Measurements from ENCODE around the gene ADSL.
A peak's percentile ranks its signal among the peaks of the same experiment; 100 is the strongest.
"Not testable (repeated sequence)": the region's sequence is repeated elsewhere in the genome, so short reads cannot be mapped to it uniquely, and the experiment has no call there.

The ADSL gene

DNA sequence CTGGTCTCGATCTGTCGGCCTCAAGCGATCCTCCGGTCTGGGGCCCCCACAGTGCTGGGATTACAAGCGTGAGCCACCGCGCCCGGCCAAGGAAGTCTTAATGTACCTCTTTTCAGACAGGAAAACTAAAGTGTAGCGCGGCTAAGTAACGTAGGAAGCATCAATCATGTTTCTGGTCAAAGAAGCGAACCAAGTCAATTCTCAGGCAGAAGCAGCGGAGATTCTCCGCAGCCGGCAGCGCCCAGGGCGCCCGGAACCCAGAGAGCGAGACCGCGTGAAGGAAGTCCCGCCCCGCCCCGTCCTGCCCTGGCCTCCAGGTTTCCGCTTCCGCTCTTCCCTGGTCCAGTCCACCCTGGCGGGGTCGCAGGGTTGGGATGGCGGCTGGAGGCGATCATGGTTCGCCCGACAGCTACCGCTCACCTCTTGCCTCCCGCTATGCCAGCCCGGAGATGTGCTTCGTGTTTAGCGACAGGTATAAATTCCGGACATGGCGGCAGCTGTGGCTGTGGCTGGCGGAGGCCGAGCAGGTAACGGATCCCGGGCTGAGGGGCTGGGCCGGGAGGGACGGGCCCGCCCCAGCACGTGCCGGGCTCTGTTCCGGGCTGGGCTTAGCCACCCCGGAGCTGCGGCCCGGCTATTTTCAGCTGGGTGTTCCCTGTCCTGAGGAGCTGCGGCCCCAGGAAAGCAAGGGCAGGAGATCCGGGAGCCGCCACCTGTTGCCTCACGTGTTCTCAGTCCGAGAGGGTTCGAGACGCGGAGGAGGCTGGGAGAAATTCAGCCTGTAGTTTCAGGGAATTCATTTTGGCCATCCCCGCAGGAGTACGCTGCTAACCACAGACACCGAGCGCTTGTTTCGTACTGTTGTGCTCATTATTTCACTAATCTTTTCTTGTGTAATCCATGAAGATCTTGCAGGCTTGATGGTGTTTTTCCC is at the start of gene ADSL:
TSS of gene ADSL (plus strand) at position 316 of the 934 bp plus-strand sequence. CDS start at position 375, 59 bp downstream.
- Histone ChIP-seq H3K9ac (ENCODE audit: low read depth, low read length) (peak within 1 kb of the TSS; percentile 92), H3K9me3 (ENCODE audit: control insufficient read depth, insufficient read depth, low read length) (no peaks in the 10 kb centered on the region), H3K4me1 (ENCODE audit: insufficient read depth, low read length) (peaks cover 4% of the 10 kb centered on the region; the same call in 1 of the 2 replicates), H3K36me3 (ENCODE audit: insufficient read depth, low read length) (peaks cover 10% of the 10 kb centered on the region)

DNA sequence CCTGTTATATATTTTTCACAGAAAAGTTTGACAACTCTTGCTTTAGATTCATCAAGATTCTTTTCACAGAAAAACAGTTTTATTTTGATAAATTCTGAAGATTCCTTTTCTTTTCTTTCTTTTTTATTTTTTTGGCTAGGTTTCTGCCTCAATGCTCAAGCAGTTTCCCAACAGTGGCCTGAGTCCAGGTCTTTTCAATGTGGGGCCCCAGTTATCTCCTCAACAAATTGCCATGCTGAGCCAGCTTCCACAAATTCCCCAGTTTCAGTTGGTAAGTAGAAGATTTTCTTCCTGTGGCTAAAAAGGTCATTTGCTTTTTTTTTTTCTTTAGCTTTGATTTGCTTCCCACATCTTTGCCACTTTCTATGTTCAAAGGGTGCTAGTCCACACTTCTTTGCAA is 46.0 kb upstream of the ADSL start:
- Histone ChIP-seq H3K9ac (ENCODE audit: low read depth, low read length) (no peak overlapping the region), H3K36me3 (ENCODE audit: insufficient read depth, low read length) (peaks cover 16% of the 10 kb centered on the region; the same call in 1 of the 2 replicates), H3K4me1 (ENCODE audit: insufficient read depth, low read length) (no peaks in the 10 kb centered on the region), H3K9me3 (ENCODE audit: control insufficient read depth, insufficient read depth, low read length) (no peaks in the 10 kb centered on the region)

DNA sequence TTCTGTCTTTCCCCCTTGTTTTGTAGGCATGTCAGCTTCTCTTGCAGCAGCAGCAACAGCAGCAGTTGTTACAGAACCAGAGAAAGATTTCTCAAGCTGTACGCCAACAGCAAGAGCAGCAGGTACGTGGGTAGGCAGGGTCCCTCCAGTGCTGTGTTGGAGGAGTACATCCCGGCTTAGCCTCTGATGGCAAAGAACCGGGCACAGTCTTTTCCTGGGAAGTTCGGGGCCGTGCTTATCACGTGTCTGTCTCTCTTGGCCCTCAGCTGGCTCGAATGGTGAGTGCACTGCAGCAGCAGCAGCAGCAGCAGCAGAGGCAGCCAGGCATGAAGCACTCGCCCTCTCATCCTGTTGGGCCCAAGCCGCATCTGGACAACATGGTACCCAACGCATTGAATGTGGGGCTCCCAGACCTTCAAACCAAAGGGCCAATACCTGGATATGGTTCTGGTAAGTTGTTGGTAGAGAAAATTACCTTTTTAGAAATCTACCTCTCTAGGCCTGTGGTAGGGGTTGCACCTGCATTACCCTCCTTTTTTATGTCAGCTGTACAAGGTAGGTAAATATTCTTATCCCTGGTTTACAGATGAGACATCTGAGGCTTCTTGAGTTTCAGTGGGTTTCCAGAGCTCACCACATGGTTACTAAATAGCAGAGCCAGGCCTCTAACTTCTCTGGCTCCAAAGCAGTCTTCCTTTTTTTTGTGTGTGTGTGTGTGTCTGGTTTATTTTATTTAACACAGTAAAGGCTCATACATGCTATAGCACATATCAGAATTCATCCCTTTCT is 45.2 kb upstream of the ADSL start:
- no peak overlapping the region for H3K9ac ChIP-seq (ENCODE audit: low read depth, low read length)
- no peaks in the 10 kb centered on the region for H3K4me1 ChIP-seq (ENCODE audit: insufficient read depth, low read length)
- H3K9me3 ChIP-seq (ENCODE audit: control insufficient read depth, insufficient read depth, low read length), result no peaks in the 10 kb centered on the region
- H3K36me3 ChIP-seq (ENCODE audit: insufficient read depth, low read length), result peaks cover 16% of the 10 kb centered on the region; the same call in 1 of the 2 replicates

DNA sequence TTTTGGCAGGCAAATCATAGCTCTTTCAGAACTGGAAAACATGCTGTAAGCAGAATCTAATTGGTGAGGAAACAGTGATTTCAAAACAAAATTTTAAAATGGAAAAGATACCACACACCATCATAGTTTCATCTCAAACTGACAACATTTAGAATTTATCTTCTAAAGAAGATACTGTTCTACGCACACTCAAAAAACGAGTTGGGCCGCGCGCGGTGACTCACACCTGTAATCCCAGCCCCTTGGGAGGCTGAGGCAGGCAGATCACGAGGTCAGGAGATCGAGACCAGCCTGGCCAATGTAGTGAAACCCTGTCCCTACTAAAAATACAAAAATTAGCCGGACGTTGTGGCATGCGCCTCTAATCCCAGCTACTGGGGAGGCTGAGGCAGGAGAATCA is 44.2 kb upstream of the ADSL start:
- no peaks in the 10 kb centered on the region for H3K4me1 ChIP-seq (ENCODE audit: insufficient read depth, low read length)
- H3K9ac ChIP-seq (ENCODE audit: low read depth, low read length), result no peak overlapping the region
- H3K9me3 ChIP-seq (ENCODE audit: control insufficient read depth, insufficient read depth, low read length), result no peaks in the 10 kb centered on the region
- peaks cover 16% of the 10 kb centered on the region; the same call in 1 of the 2 replicates for H3K36me3 ChIP-seq (ENCODE audit: insufficient read depth, low read length)

DNA sequence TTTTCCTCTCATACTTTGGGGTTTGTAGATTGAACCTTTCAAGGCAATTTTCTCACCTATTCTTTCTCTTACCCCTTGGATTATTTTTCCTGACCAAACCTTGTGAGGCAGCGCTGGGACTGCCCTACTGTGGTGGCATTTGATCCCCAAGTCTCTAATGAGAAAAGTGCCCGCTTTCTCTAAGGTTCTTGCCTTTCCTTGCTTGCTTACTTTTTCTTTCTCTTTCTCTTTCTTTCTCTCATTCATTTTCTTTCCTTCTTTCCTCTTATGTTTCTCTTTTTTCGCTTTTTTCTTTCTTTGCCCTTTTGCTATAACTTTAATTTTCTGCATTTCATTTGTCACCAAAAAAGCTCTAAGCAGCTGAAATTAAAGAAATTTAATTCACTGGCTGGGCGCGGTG is 40.7 kb upstream of the ADSL start:
- peaks cover 16% of the 10 kb centered on the region for H3K36me3 ChIP-seq (ENCODE audit: insufficient read depth, low read length)
- H3K9me3 ChIP-seq (ENCODE audit: control insufficient read depth, insufficient read depth, low read length), result no peaks in the 10 kb centered on the region
- no peak overlapping the region for H3K9ac ChIP-seq (ENCODE audit: low read depth, low read length)
- no peaks in the 10 kb centered on the region for H3K4me1 ChIP-seq (ENCODE audit: insufficient read depth, low read length)

DNA sequence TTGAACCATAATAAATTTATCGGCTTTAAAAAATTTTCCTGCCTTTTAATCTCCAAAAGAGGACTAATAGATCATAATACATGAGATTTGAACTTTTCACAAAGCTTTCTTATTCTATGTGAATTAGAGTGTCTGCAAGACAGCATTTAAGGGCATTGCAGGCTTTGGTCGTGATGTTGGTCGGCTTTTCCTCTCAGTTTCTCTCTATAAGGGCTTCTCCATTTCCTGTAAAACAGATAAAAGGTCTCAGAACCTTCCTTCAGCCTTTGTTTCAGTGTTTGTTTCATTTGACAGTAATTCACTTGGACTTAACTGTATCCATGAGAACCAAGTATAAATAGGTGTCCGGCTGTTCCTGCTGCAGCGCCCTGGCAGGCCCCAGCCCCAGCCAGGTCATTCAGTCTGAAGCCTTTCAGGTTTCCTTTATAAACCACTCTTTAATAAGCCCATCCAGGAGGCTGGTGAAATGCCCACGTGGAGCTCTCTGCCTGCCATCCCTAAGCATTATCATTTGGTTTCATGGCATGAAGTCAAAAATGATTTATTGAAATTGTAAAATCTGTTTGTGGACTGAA is 37.2 kb upstream of the ADSL start:
- no peaks in the 10 kb centered on the region for H3K4me1 ChIP-seq (ENCODE audit: insufficient read depth, low read length)
- H3K36me3 ChIP-seq (ENCODE audit: insufficient read depth, low read length), result peaks cover 28% of the 10 kb centered on the region
- H3K9me3 ChIP-seq (ENCODE audit: control insufficient read depth, insufficient read depth, low read length), result no peaks in the 10 kb centered on the region
- no peak overlapping the region for H3K9ac ChIP-seq (ENCODE audit: low read depth, low read length)

GRCh38 chr22:40309631-40310030 is 36.7 kb upstream of the ADSL start:
- Histone ChIP-seq H3K9me3 (ENCODE audit: control insufficient read depth, insufficient read depth, low read length) (no peaks in the 10 kb centered on the region), H3K4me1 (ENCODE audit: insufficient read depth, low read length) (no peaks in the 10 kb centered on the region), H3K36me3 (ENCODE audit: insufficient read depth, low read length) (peaks cover 32% of the 10 kb centered on the region), H3K9ac (ENCODE audit: low read depth, low read length) (no peak overlapping the region)

- no peaks in the 10 kb centered on the region for H3K4me1 ChIP-seq (ENCODE audit: insufficient read depth, low read length)
- no peak overlapping the region for H3K9ac ChIP-seq (ENCODE audit: low read depth, low read length)
- H3K36me3 ChIP-seq (ENCODE audit: insufficient read depth, low read length), result peaks cover 34% of the 10 kb centered on the region
These were observed 36.1 kb upstream of the ADSL start for GRCh38 chr22:40310081-40310767.

GRCh38 chr22:40310768-40311120 is 35.6 kb upstream of the ADSL start:
- H3K9me3 ChIP-seq (ENCODE audit: control insufficient read depth, insufficient read depth, low read length), result no peaks in the 10 kb centered on the region
- no peak overlapping the region for H3K9ac ChIP-seq (ENCODE audit: low read depth, low read length)
- peaks cover 39% of the 10 kb centered on the region for H3K36me3 ChIP-seq (ENCODE audit: insufficient read depth, low read length)
- H3K4me1 ChIP-seq (ENCODE audit: insufficient read depth, low read length), result no peaks in the 10 kb centered on the region

More at GRCh38 chr22:40310081-40310767, 36.1 kb upstream of the ADSL start:
- no peaks in the 10 kb centered on the region for H3K9me3 ChIP-seq (ENCODE audit: control insufficient read depth, insufficient read depth, low read length)

- H3K36me3 ChIP-seq (ENCODE audit: insufficient read depth, low read length), result peaks cover 41% of the 10 kb centered on the region
- H3K4me1 ChIP-seq (ENCODE audit: insufficient read depth, low read length); H3K9ac ChIP-seq (ENCODE audit: low read depth, low read length); H3K9me3 ChIP-seq (ENCODE audit: control insufficient read depth, insufficient read depth, low read length): not testable (repeated sequence)
These were observed 34.7 kb upstream of the ADSL start for GRCh38 chr22:40311646-40312045.

DNA sequence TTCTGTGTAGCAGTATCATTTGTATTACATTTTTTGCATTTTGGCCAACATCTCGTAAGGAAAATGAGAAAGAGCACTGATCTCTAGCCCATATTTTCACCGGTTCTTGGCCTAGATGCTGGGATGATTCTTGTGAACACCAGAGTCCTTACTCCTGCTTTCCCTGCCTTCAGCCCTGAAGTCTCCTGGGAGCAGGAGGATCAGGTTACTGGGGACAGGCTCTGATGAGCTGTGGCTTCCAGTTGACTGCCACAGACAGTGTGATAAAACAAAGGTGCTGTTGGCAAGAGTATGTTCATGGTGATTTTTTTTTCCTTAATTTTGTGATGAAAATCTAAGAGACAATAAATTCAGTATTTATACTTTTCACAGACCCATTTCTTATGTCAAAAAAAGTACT is 34.2 kb upstream of the ADSL start:
- Histone ChIP-seq H3K9me3 (ENCODE audit: control insufficient read depth, insufficient read depth, low read length) (no peaks in the 10 kb centered on the region), H3K36me3 (ENCODE audit: insufficient read depth, low read length) (peaks cover 44% of the 10 kb centered on the region), H3K9ac (ENCODE audit: low read depth, low read length) (no peak overlapping the region)

GRCh38 chr22:40313007-40313406 is 33.3 kb upstream of the ADSL start:
- H3K4me1 ChIP-seq (ENCODE audit: insufficient read depth, low read length), result no peaks in the 10 kb centered on the region
- H3K9ac ChIP-seq (ENCODE audit: low read depth, low read length), result no peak overlapping the region
- peaks cover 49% of the 10 kb centered on the region for H3K36me3 ChIP-seq (ENCODE audit: insufficient read depth, low read length)
- no peaks in the 10 kb centered on the region for H3K9me3 ChIP-seq (ENCODE audit: control insufficient read depth, insufficient read depth, low read length)

More for the DNA sequence above, 34.2 kb upstream of the ADSL start:
- no peaks in the 10 kb centered on the region for H3K4me1 ChIP-seq (ENCODE audit: insufficient read depth, low read length)

GRCh38 chr22:40314041-40314440 is 32.3 kb upstream of the ADSL start:
- Histone ChIP-seq H3K9me3 (ENCODE audit: control insufficient read depth, insufficient read depth, low read length) (no peaks in the 10 kb centered on the region), H3K36me3 (ENCODE audit: insufficient read depth, low read length) (peaks cover 45% of the 10 kb centered on the region), H3K4me1 (ENCODE audit: insufficient read depth, low read length) (no peaks in the 10 kb centered on the region), H3K9ac (ENCODE audit: low read depth, low read length) (no peak overlapping the region)

GRCh38 chr22:40320687-40321086 is 25.6 kb upstream of the ADSL start:
- Histone ChIP-seq H3K36me3 (ENCODE audit: insufficient read depth, low read length) (peaks cover 14% of the 10 kb centered on the region), H3K9ac (ENCODE audit: low read depth, low read length) (no peak overlapping the region), H3K9me3 (ENCODE audit: control insufficient read depth, insufficient read depth, low read length) (no peaks in the 10 kb centered on the region), H3K4me1 (ENCODE audit: insufficient read depth, low read length) (peaks cover 4% of the 10 kb centered on the region)

All from ES-I3 (cell line).